Stomach smooth muscle (tissue), 2 donors: ENCODE data around the gene MORC2.

ENCODE experiments used
- H3K27ac ChIP-seq: one replicate; pipeline ENCODE4 v1.7.0; 2013; ENCODE audit warnings: mild to moderate bottlenecking, low read length, inconsistent platforms
- H3K27me3 ChIP-seq, 2 donors: one replicate each; pipeline ENCODE4 v1.7.0; 2013; ENCODE audit warnings: low read length in 2 of 2; ENCODE audit not compliant: insufficient read depth in 2 of 2, control insufficient read depth in 1 of 2
- H3K36me3 ChIP-seq, 2 donors: one replicate each; pipeline ENCODE4 v1.7.0; 2013; ENCODE audit warnings: low read length in 2 of 2; ENCODE audit not compliant: control insufficient read depth in 2 of 2, insufficient read depth in 2 of 2
- H3K4me1 ChIP-seq: one replicate; pipeline ENCODE4 v1.7.0; 2013; ENCODE audit warnings: low read length; ENCODE audit not compliant: control insufficient read depth, insufficient read depth
- H3K4me3 ChIP-seq, 2 donors: one replicate each; pipeline ENCODE4 v1.7.0; 2013; ENCODE audit warnings: low read length in 2 of 2
- H3K9ac ChIP-seq, 2 donors: one replicate each; pipeline ENCODE4 v1.7.0; 2013; ENCODE audit warnings: low read length in 2 of 2, mild to moderate bottlenecking in 1 of 2
- H3K9me3 ChIP-seq, 2 donors: one replicate each; pipeline ENCODE4 v1.7.0; 2013; ENCODE audit warnings: low read length in 2 of 2; ENCODE audit not compliant: control insufficient read depth in 2 of 2
- donor health status: healthy.
- donor health status: Pancreatic carcinoma.

Gene MORC2

GRCh38 chr22:30984317-30984716 lies 15.7 kb upstream of the MORC2 start:
- no peak overlapping the region for H3K27ac ChIP-seq
- no peak overlapping the region for H3K4me3 ChIP-seq
- no peaks in the 10 kb centered on the region for H3K36me3 ChIP-seq
- H3K27me3 ChIP-seq, result no peaks in the 10 kb centered on the region
- H3K9ac ChIP-seq, result no peak overlapping the region
- peaks cover 0 to 16% of the 10 kb centered on the region in 2 donors for H3K9me3 ChIP-seq
- no peaks in the 10 kb centered on the region for H3K4me1 ChIP-seq

GRCh38 chr22:30982512-30982911 lies 13.9 kb upstream of the MORC2 start:
- H3K36me3 ChIP-seq, result no peaks in the 10 kb centered on the region
- H3K4me3 ChIP-seq, result no peak overlapping the region
- H3K27me3 ChIP-seq, result no peaks in the 10 kb centered on the region
- H3K9me3 ChIP-seq, result peaks cover 2 to 17% of the 10 kb centered on the region in 2 donors
- H3K4me1 ChIP-seq, result no peaks in the 10 kb centered on the region
- no peak overlapping the region for H3K9ac ChIP-seq
- no peak overlapping the region for H3K27ac ChIP-seq

- no peak overlapping the region for H3K27ac ChIP-seq
- peaks cover 5 to 13% of the 10 kb centered on the region in 2 donors for H3K9me3 ChIP-seq
- H3K9ac ChIP-seq, result no peak overlapping the region
These were observed 11.4 kb upstream of the MORC2 start for GRCh38 chr22:30979932-30980331.

GRCh38 chr22:30978304-30978962 lies 9.9 kb upstream of the MORC2 start:
- no peak overlapping the region for H3K27ac ChIP-seq

More at GRCh38 chr22:30979932-30980331, 11.4 kb upstream of the MORC2 start:
- Histone ChIP-seq H3K36me3 (peaks cover 5 to 8% of the 10 kb centered on the region in 2 donors), H3K4me1 (no peaks in the 10 kb centered on the region), H3K4me3 (no peak overlapping the region), H3K27me3 (no peaks in the 10 kb centered on the region)

GRCh38 chr22:30970356-30970746 lies 1.8 kb upstream of the MORC2 start:
- peaks cover 7 to 17% of the 10 kb centered on the region in 2 donors for H3K9me3 ChIP-seq
- H3K9ac ChIP-seq, result peak overlapping the region; percentile 80 to 82
- H3K4me3 ChIP-seq, result peak overlapping the region; percentile 86 to 88
- no peaks in the 10 kb centered on the region for H3K27me3 ChIP-seq
- peak overlapping the region; percentile 86 for H3K27ac ChIP-seq
- peaks cover 32 to 38% of the 10 kb centered on the region in 2 donors for H3K36me3 ChIP-seq
- H3K4me1 ChIP-seq, result peaks cover 14% of the 10 kb centered on the region

More at GRCh38 chr22:30978304-30978962, 9.9 kb upstream of the MORC2 start:
- H3K27me3 ChIP-seq, result no peaks in the 10 kb centered on the region
- peaks cover 6 to 10% of the 10 kb centered on the region in 2 donors for H3K9me3 ChIP-seq
- no peaks in the 10 kb centered on the region for H3K4me1 ChIP-seq
- no peak overlapping the region for H3K4me3 ChIP-seq
- H3K9ac ChIP-seq, result no peak overlapping the region
- H3K36me3 ChIP-seq, result peaks cover 11 to 19% of the 10 kb centered on the region in 2 donors

GRCh38 chr22:30969532-30970355 lies 1.2 kb upstream of the MORC2 start:
- peak overlapping the region; percentile 86 for H3K27ac ChIP-seq
- H3K9ac ChIP-seq, result peak overlapping the region; percentile 80 to 82
- peaks cover 14% of the 10 kb centered on the region for H3K4me1 ChIP-seq
- H3K9me3 ChIP-seq, result peaks cover 7 to 13% of the 10 kb centered on the region in 2 donors
- peak overlapping the region; percentile 86 to 88 for H3K4me3 ChIP-seq
- peaks cover 28 to 32% of the 10 kb centered on the region in 2 donors for H3K36me3 ChIP-seq
- H3K27me3 ChIP-seq, result no peaks in the 10 kb centered on the region

- peaks cover 7 to 13% of the 10 kb centered on the region in 2 donors for H3K9me3 ChIP-seq
These were observed 454 bp upstream of the MORC2 start, which contains the start of gene TUG1 for GRCh38 chr22:30968924-30969531. Gene TUG1 (plus strand): TSS chr22:30969265.

GRCh38 chr22:30964858-30965257 lies 3.7 kb downstream of the MORC2 start:
- no peak overlapping the region for H3K9ac ChIP-seq
- peaks cover 7% of the 10 kb centered on the region for H3K4me1 ChIP-seq
- H3K4me3 ChIP-seq, result no peak overlapping the region
- no peaks in the 10 kb centered on the region for H3K9me3 ChIP-seq
- no peaks in the 10 kb centered on the region for H3K27me3 ChIP-seq
- no peak overlapping the region for H3K27ac ChIP-seq
- H3K36me3 ChIP-seq, result no peaks in the 10 kb centered on the region

More at GRCh38 chr22:30968924-30969531, 454 bp upstream of the MORC2 start, which contains the start of gene TUG1:
- H3K27me3 ChIP-seq, result no peaks in the 10 kb centered on the region
- H3K4me1 ChIP-seq, result peaks cover 14% of the 10 kb centered on the region
- peak within 1 kb of the TSS; percentile 80 to 82 for H3K9ac ChIP-seq
- peaks cover 26 to 28% of the 10 kb centered on the region in 2 donors for H3K36me3 ChIP-seq
- peak within 1 kb of the TSS; percentile 86 for H3K27ac ChIP-seq
- H3K4me3 ChIP-seq, result peak within 1 kb of the TSS; percentile 86 to 88

GRCh38 chr22:30955153-30955552 lies 13.4 kb downstream of the MORC2 start:
- H3K27me3 ChIP-seq, result no peaks in the 10 kb centered on the region

GRCh38 chr22:30953206-30953605 lies 15.4 kb downstream of the MORC2 start:
- Histone ChIP-seq H3K4me1 (peaks cover 3% of the 10 kb centered on the region), H3K27ac (no peak overlapping the region), H3K9me3 (no peaks in the 10 kb centered on the region), H3K27me3 (no peaks in the 10 kb centered on the region), H3K4me3 (no peak overlapping the region), H3K9ac (no peak overlapping the region), H3K36me3 (peaks cover 25 to 28% of the 10 kb centered on the region in 2 donors)

More at GRCh38 chr22:30955153-30955552, 13.4 kb downstream of the MORC2 start:
- Histone ChIP-seq H3K36me3 (peaks cover 12 to 14% of the 10 kb centered on the region in 2 donors), H3K4me3 (no peak overlapping the region), H3K4me1 (no peaks in the 10 kb centered on the region), H3K9ac (no peak overlapping the region), H3K27ac (no peak overlapping the region), H3K9me3 (no peaks in the 10 kb centered on the region)
